GM12878 (cell line): ENCODE measurements around the gene KLKB1. TPM values are rescaled to one million over a fixed set of nuclear protein-coding genes. Genes with fewer than 3 reads are reported as not detected.

Source experiments
- ATAC-seq: fragments of 200-7000 bp; cut with Tn5 transposase; 3 replicates; pipeline ENCODE4 v1.9.1; 2020; ENCODE audit warnings: mild to moderate bottlenecking, moderate library complexity
- BruUV-seq: library from RNA; stranded (reverse); fragments of 400-500 nt; replicated peaks from 2 replicates; lab custom pipeline; 2021; lab: Mats Ljungman, UMichigan
- CTCF ChIA-PET: fragments of 300-600 bp; sonication (Branson Sonifier 250); formaldehyde crosslinking; extraction: SDS; loops from one replicate; lab custom pipeline; 2021; ENCODE audit warnings: inconsistent platforms; lab: Yijun Ruan, JAX
- POLR2A ChIA-PET: fragments of 350-600 bp; formaldehyde crosslinking; extraction: SDS; loops from one replicate; lab custom pipeline; 2021; ENCODE audit warnings: inconsistent platforms; lab: Charles Lee
- RAD21 ChIA-PET: fragments of 300-600 bp; sonication (Branson Sonifier 250); formaldehyde crosslinking; loops from one replicate; lab custom pipeline; 2023; ENCODE audit warnings: antibody characterized with exemption; ENCODE audit not compliant: unreplicated experiment; lab: Charles Lee
- SMC1A ChIA-PET: fragments of 300-600 bp; sonication (Branson Sonifier 250); formaldehyde crosslinking; loops from one replicate; lab custom pipeline; 2023; ENCODE audit not compliant: unreplicated experiment, uncharacterized antibody; lab: Charles Lee
- DNase-seq: peaks from one replicate; pipeline ENCODE4 v3.0.0-alpha.2; 2011; ENCODE audit warnings: low read depth, low spot score
- FAIRE-seq: peaks from 3 replicates; lab custom pipeline; 2011; peaks lifted over from hg19 to GRCh38; lab: Jason Lieb, UNC
- H2AFZ ChIP-seq: 2 replicates; pipeline ENCODE4 v1.6.0; 2011; ENCODE audit warnings: low read depth, low read length, control low read depth; ENCODE audit not compliant: control insufficient read depth
- H3K27ac ChIP-seq: 2 replicates; pipeline ENCODE4 v1.5.1; 2011; ENCODE audit warnings: control low read depth; ENCODE audit not compliant: control insufficient read depth, insufficient read depth
- H3K27me3 ChIP-seq, 2 experiments: replicated peaks in 1 of 2; 2 replicates each; pipeline versions ENCODE4 v1.6.0 to v1.6.1; 2011; ENCODE audit warnings: low read length in 1 of 2; ENCODE audit not compliant: control insufficient read depth in 2 of 2, insufficient read depth in 2 of 2
- H3K36me3 ChIP-seq, 2 experiments: 2 replicates each; pipeline ENCODE4 v1.5.1; 2011; ENCODE audit warnings: low read length in 1 of 2; ENCODE audit not compliant: control insufficient read depth in 2 of 2, insufficient read depth in 2 of 2
- H3K4me1 ChIP-seq: 2 replicates; pipeline ENCODE4 v1.6.1; 2011; ENCODE audit warnings: mild to moderate bottlenecking, low read length, moderate library complexity, mixed read lengths; ENCODE audit not compliant: control insufficient read depth, insufficient read depth
- H3K4me2 ChIP-seq: 2 replicates; pipeline ENCODE4 v1.6.0; 2011; ENCODE audit warnings: control low read depth; ENCODE audit not compliant: control insufficient read depth, insufficient read depth
- H3K4me3 ChIP-seq: fragments of 200-600 bp; sonication (generic); 2 replicates; pipeline ENCODE4 v1.5.1; 2016
- H3K79me2 ChIP-seq: 2 replicates; pipeline ENCODE4 v1.6.0; 2011; ENCODE audit warnings: low read length; ENCODE audit not compliant: control insufficient read depth, insufficient read depth
- H3K9ac ChIP-seq: 2 replicates; pipeline ENCODE4 v1.8.0; 2011; ENCODE audit warnings: low read length, control low read depth, mixed read lengths; ENCODE audit not compliant: control insufficient read depth, insufficient read depth
- H3K9me3 ChIP-seq: replicated peaks from 3 replicates; pipeline ENCODE4 v1.5.1; 2011; ENCODE audit warnings: mild to moderate bottlenecking, low read length; ENCODE audit not compliant: control insufficient read depth, insufficient read depth
- H4K20me1 ChIP-seq: 2 replicates; pipeline ENCODE4 v1.6.0; 2011; ENCODE audit not compliant: control insufficient read depth, insufficient read depth
- ATF2 ChIP-seq: IDR thresholded peaks from 2 replicates; pipeline ENCODE4 v1.6.1; 2012; ENCODE audit warnings: low read length, inconsistent platforms
- FOXM1 ChIP-seq: IDR thresholded peaks from 2 replicates; pipeline ENCODE4 v1.6.1; 2012; ENCODE audit warnings: low read depth, mild to moderate bottlenecking, inconsistent platforms, low read length, moderate library complexity
- HSF1 ChIP-seq: fragments of 150-350 bp; IDR thresholded peaks from 2 replicates; pipeline ENCODE4 v1.6.1; 2014; ENCODE audit warnings: mild to moderate bottlenecking, low read depth, low read length
- IKZF1 ChIP-seq: fragments of 450-650 bp; conservative IDR thresholded peaks from 2 replicates; pipeline ENCODE4 v1.6.1; 2017; ENCODE audit warnings: antibody characterized with exemption, mild to moderate bottlenecking
- MTA2 ChIP-seq: fragments of 450-650 bp; IDR thresholded peaks from 2 replicates; pipeline ENCODE4 v1.6.1; 2016; ENCODE audit warnings: low read depth, mild to moderate bottlenecking, moderate library complexity
- NR2C1 ChIP-seq: fragments of 450-650 bp; IDR thresholded peaks from 2 replicates; pipeline ENCODE4 v1.6.1; 2017; ENCODE audit warnings: antibody characterized with exemption, mild to moderate bottlenecking, moderate library complexity
- POLR2A ChIP-seq: IDR thresholded peaks from 2 replicates; pipeline ENCODE4 v1.6.1; 2011; ENCODE audit warnings: low read depth, mild to moderate bottlenecking, low read length
- RAD51 ChIP-seq: fragments of 450-650 bp; IDR thresholded peaks from 2 replicates; pipeline ENCODE4 v1.6.1; 2016; ENCODE audit warnings: moderate library complexity, mild to moderate bottlenecking, inconsistent platforms
- TCF3 ChIP-seq: IDR thresholded peaks from 2 replicates; pipeline ENCODE4 v1.6.1; 2012; ENCODE audit warnings: low read depth, mild to moderate bottlenecking, low read length, borderline replicate concordance; ENCODE audit not compliant: insufficient read depth
- ZNF622 ChIP-seq: fragments of 450-650 bp; IDR thresholded peaks from 2 replicates; pipeline ENCODE4 v1.6.1; 2017; ENCODE audit warnings: mild to moderate bottlenecking, inconsistent platforms
- ZZZ3 ChIP-seq: IDR thresholded peaks from 2 replicates; pipeline ENCODE4 v1.6.1; 2011; ENCODE audit warnings: low read depth; ENCODE audit not compliant: control insufficient read depth, insufficient read length
- WGBS: methylation state at CpG from one replicate; pipeline ENCODE4 v1.1.6; 2016; ENCODE audit warnings: low lambda C conversion rate; ENCODE audit not compliant: insufficient replicate concordance, insufficient coverage; ENCODE audit errors: missing lambda C conversion rate; 5-methylcytosine and 5-hydroxymethylcytosine counted together
- in situ Hi-C: fragments of 300-500 bp; cut with MboI; formaldehyde crosslinking; loops from 9 replicates; pipeline ENCODE4 v1.14.3; 2018; ENCODE audit warnings: mixed read lengths
- intact Hi-C: fragments of 100-400 bp; cut with micrococcal nuclease; formaldehyde crosslinking; loops from one replicate; pipeline ENCODE4 v1.14.2; 2022; ENCODE audit not compliant: unreplicated experiment
- polyA plus RNA-seq, 11 experiments: library from polyadenylated mRNA; depleted of rRNA in 4 of 11; unstranded in 6 of 11; stranded (reverse) in 5 of 11; fragments of >200 nt; fragmentation: Nextera tagmentation in 4 of 11; fragmentation: Illumina TruSeq in 1 of 11; extraction: Ambion mirVana in 4 of 11; extraction: Trizol in 1 of 11; gene quantifications; 1 replicate in 1 of 11; 2 replicates in 10 of 11; pipeline versions ENCODE4 v1.2.1 to v1.2.3, GENCODE V29; 2011 to 2016; ENCODE audit warnings: inconsistent platforms in 2 of 11, missing spikeins in 2 of 11, low read depth in 1 of 11
- total RNA-seq, 4 experiments: library from RNA; depleted of rRNA in 3 of 4; stranded (reverse); fragments of >200 nt in 3 of 4; fragmentation: Illumina TruSeq in 1 of 4; extraction: Trizol in 1 of 4; gene quantifications; 2 replicates each; pipeline versions ENCODE4 v1.2.1 to v1.2.3, GENCODE V29; 2013 to 2021

The KLKB1 gene
- total and polyA plus RNA-seq, 10 of the 15 experiments (the other 5 are each of a cell fraction or from before 2014, with no cell fraction given): 0.04 TPM; not detected in 9

- RAD21 ChIA-PET: interaction anchor here (1.0 kb wide), 1 partner anchor 289 kb away, joined by 3 read pairs; no protein-coding TSS in a partner anchor
- SMC1A ChIA-PET: no interaction called here
- in situ Hi-C loops (loop anchor here (5.0 kb wide), 1 partner anchor 289 kb away; no protein-coding TSS in a partner anchor), intact Hi-C loops (no loop called here)
- POLR2A ChIA-PET: no interaction called here
- TF ChIP-seq ZNF622: no peak
- TF ChIP-seq HSF1: no peak
- TF ChIP-seq NR2C1: no peak
- TF ChIP-seq POLR2A: no peak
- TF ChIP-seq MTA2: no peak
- TF ChIP-seq ZZZ3: no peak
- no peak for TF ChIP-seq ATF2
- no peak for TF ChIP-seq TCF3
- TF ChIP-seq RAD51: no peak
- TF ChIP-seq FOXM1: no peak
- TF ChIP-seq IKZF1: no peak
- no peak overlapping the region for H3K9ac ChIP-seq
- H3K4me1 ChIP-seq: no peaks in the 10 kb centered on the region
- ATAC-seq (no peak), DNase-seq (no peak), FAIRE-seq (no peak)
- 43% methylated on average over 32 of the region's 39 CpGs for WGBS
- H3K4me3 ChIP-seq: no peak overlapping the region
- no peak overlapping the region for H2AFZ ChIP-seq
- no peak overlapping the region for H3K4me2 ChIP-seq
- no peaks in the 10 kb centered on the region for H4K20me1 ChIP-seq
- H3K27me3 ChIP-seq: no peaks in the 10 kb centered on the region; a peak in 1 of 4 replicates
- BruUV-seq: no TSS peak
- H3K9me3 ChIP-seq: no peaks in the 10 kb centered on the region
- CTCF ChIA-PET: interaction anchor here (2.2 to 4.3 kb wide), 2 partner anchors 289 kb away, joined by 11 to 34 read pairs; no protein-coding TSS in a partner anchor
- no peaks in the 10 kb centered on the region for H3K36me3 ChIP-seq
- no peaks in the 10 kb centered on the region for H3K79me2 ChIP-seq
- H3K27ac ChIP-seq: no peak overlapping the region
Observed at GRCh38 chr4:186298031-186298647, 70.8 kb downstream of the KLKB1 start.
